Tracheal epithelial cell (primary cell): ENCODE measurements around the gene C2orf72. TPM values are rescaled to one million over a fixed set of nuclear protein-coding genes. Genes with fewer than 3 reads are reported as not detected.

Source experiments
- total RNA-seq: library from RNA; depleted of rRNA; stranded (reverse); fragments of >200 nt; gene quantifications from 2 replicates; pipeline ENCODE4 v1.2.1, GENCODE V29; 2014

The C2orf72 gene
- total RNA-seq: 0.24 TPM in 1 of 2 replicates, not detected in the other

DNA sequence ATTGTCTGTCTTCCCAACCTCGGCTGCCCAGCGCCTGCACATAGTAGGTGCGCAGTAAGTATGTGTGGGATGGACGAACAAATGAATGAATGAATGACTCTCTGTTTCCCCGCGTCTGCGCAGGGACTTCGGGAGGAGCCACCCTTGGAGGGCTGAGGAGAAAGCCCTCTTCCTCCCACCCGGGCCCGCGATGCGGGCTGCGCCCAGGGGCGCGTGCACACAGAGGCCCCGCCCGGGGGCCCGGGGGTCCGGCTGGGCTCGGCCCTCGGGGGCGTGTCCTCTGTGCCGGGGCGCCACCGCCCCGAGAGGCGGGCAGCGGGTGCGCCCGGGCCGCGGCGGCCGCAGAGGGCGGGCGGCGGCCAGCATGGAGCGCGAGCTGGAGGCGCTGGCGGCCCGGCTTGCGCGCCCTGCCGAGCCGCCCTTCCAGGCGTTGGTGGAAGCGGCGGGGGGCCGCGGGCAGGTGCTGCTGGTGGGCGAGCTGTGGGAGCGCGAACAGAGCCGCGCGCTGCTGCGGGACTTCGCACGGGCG is at the start of gene C2orf72:
TSS of gene C2orf72 (plus strand) at position 322 of the 529 bp plus-strand sequence. CDS start at position 365, 43 bp downstream.

DNA sequence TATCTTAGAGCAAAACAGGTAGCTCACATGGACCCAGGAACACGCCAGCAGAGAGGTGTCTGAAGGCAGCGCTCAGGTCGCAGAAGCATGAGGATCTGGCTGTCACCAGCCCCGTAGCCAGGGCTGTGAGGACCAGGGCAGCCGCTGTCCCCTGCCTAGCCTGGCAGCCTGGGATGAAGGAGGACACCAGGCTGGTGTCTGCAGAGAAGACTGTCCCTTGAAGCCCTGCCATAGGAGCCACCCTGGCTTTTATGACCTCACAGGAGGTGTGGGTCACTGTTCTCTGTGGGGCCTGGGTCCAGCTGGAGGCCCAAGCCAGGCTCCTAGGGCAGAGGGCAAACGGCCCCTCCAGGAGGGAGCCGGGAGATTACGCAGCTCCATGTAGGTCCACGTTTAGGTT is 41.5 kb upstream of the C2orf72 start, which contains the start of gene SPATA3:
TSS of gene SPATA3 (plus strand) at position 301 of the 400 bp plus-strand sequence. CDS start 113 bp downstream, outside the sequence.

GRCh38 chr2:231056453-231057416 is 19.4 kb downstream of the C2orf72 start, which contains the start of gene PSMD1:
Gene PSMD1, plus strand, starts transcription at chr2:231056867. Its CDS starts 159 bp downstream, at chr2:231057026.

Other genes with a start within 250 kb of the C2orf72 start
- 19.8 and 25.3 TPM in 2 replicates for gene ITM2C, start 172.6 kb upstream of the C2orf72 start, total RNA-seq
- gene GPR55, start 112.3 kb upstream of the C2orf72 start, total RNA-seq: under 0.01 TPM in 1 of 2 replicates, not detected in the other
- gene SPATA3, start 41.4 kb upstream of the C2orf72 start, total RNA-seq: not detected in 2 replicates
- 53.9 and 68.7 TPM in 2 replicates for gene PSMD1, start 19.3 kb downstream of the C2orf72 start, total RNA-seq
- not detected in 2 replicates for gene HTR2B, start 87.5 kb downstream of the C2orf72 start, total RNA-seq
- gene ARMC9, start 161.1 kb downstream of the C2orf72 start, total RNA-seq: 6.6 and 11.3 TPM in 2 replicates